ENCODE results near the gene SMIM17. TPM values are rescaled to one million over a fixed set of nuclear protein-coding genes. Genes with fewer than 3 reads are reported as not detected.

SMIM17 gene
- total RNA-seq, 1 donor from 2014 or later: not detected

DNA sequence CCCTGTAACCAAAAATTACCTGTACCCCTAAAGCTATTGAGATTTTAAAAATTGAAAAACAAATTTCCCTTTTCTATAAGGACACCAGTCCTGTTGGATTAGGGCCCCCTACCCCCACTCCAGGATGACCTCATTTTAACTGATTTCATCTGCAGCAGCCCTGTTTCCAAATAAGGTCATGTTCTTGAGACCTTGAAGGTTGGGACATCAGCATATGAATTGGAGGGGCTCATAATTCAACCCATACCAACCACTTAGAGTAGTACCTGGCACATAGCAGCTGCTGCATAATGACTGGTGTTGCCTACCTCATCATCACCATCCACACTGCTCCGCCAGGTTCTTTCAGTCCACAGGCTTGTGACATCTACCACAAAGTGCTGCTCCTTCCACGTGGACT lies 30.2 kb upstream of the SMIM17 start:
- Histone ChIP-seq H3K4me1 (peaks cover 7% of the 10 kb centered on the region), H3K4me3 (no peak overlapping the region), H3K9me3 (replicated peaks) (peaks cover 90% of the 10 kb centered on the region), H3K27ac (replicated peaks) (no peak overlapping the region), H3K27me3 (ENCODE audit: low read depth) (no peaks in the 10 kb centered on the region), H3K36me3 (peaks cover 68% of the 10 kb centered on the region)
- TF ChIP-seq, protein P1, sequence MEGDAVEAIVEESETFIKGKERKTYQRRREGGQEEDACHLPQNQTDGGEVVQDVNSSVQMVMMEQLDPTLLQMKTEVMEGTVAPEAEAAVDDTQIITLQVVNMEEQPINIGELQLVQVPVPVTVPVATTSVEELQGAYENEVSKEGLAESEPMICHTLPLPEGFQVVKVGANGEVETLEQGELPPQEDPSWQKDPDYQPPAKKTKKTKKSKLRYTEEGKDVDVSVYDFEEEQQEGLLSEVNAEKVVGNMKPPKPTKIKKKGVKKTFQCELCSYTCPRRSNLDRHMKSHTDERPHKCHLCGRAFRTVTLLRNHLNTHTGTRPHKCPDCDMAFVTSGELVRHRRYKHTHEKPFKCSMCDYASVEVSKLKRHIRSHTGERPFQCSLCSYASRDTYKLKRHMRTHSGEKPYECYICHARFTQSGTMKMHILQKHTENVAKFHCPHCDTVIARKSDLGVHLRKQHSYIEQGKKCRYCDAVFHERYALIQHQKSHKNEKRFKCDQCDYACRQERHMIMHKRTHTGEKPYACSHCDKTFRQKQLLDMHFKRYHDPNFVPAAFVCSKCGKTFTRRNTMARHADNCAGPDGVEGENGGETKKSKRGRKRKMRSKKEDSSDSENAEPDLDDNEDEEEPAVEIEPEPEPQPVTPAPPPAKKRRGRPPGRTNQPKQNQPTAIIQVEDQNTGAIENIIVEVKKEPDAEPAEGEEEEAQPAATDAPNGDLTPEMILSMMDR (IDR thresholded peaks at IDR 0.05; ENCODE audit: borderline replicate concordance): no peak
- intact Hi-C loops (cut with micrococcal nuclease): no loop called here
- DNase-seq: no peak

DNA sequence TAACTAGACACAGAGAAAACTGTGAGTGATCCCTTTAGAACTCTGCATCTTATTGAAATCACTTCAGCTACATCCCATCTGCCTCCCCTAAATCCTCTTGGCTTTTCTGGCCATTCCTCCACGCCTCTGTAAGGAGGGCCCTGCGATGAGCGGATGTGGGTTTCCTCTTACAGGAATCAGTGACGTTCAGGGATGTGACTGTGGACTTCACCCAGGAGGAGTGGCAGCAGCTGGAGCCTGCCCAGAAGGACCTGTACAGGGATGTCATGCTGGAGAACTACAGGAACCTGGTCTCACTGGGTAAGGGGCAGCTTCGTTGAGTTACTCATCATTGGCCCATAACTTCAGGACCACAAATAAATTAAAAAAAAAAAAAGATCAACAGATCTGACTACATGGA lies 29.3 kb upstream of the SMIM17 start:
- Histone ChIP-seq H3K36me3 (peaks cover 74% of the 10 kb centered on the region), H3K27ac (replicated peaks) (no peak overlapping the region), H3K9me3 (replicated peaks) (peaks cover 90% of the 10 kb centered on the region), H3K4me1 (peaks cover 5% of the 10 kb centered on the region), H3K4me3 (no peak overlapping the region), H3K27me3 (ENCODE audit: low read depth) (no peaks in the 10 kb centered on the region)
- TF ChIP-seq, protein P1 (IDR thresholded peaks at IDR 0.05; ENCODE audit: borderline replicate concordance): no peak
- intact Hi-C loops (cut with micrococcal nuclease): no loop called here
- DNase-seq: no peak

DNA sequence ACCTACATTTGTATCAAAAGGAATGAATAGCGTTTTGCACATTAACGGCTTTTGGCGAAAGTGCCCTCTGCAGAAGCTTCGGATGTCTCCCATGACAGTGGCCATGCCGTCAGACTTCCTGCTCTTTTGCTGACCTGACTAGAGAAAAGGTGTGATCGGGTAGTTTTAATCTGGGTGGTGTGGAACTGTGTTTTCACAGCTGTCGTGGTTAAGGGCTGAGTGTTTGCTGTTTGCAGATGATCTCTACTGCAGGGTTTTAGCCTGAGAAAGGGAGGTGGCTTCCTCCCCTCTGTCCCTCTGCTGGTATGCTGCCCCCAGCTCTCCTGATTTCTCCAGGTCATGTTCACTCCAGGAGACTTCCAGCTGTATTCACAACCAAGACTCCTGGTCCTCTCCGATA lies 25.4 kb upstream of the SMIM17 start:
- H3K4me3 ChIP-seq: no peak overlapping the region
- no peak for DNase-seq
- no peaks in the 10 kb centered on the region for H3K4me1 ChIP-seq
- no peak overlapping the region for H3K27ac ChIP-seq (replicated peaks)
- peaks cover 97% of the 10 kb centered on the region for H3K9me3 ChIP-seq (replicated peaks)
- TF ChIP-seq, protein P1 (IDR thresholded peaks at IDR 0.05; ENCODE audit: borderline replicate concordance): no peak
- H3K27me3 ChIP-seq (ENCODE audit: low read depth): no peaks in the 10 kb centered on the region
- H3K36me3 ChIP-seq: peaks cover 82% of the 10 kb centered on the region
- intact Hi-C loops (cut with micrococcal nuclease): no loop called here

DNA sequence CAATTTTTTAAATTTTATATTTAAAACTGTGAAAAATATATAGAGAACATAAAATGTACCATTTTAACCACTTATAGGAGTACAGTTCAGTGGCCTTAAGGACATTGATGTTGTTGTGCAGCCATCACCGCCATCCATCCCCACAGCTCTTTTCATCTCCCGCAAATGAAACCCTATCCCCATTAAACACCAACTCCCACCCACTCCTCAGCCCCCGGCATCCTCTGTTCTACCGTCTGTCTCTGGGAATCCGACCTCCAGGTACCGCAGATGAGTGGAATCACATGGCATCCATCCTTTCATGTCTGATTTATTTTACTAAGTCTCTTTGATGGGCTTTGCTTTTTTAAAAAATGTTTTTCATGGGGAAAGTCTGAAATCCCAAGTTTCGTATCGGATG lies 23.8 kb upstream of the SMIM17 start:
- H3K27me3 ChIP-seq (ENCODE audit: low read depth): no peaks in the 10 kb centered on the region
- no peak overlapping the region for H3K27ac ChIP-seq (replicated peaks)
- no peak overlapping the region for H3K4me3 ChIP-seq
- peaks cover 93% of the 10 kb centered on the region for H3K9me3 ChIP-seq (replicated peaks)
- no peaks in the 10 kb centered on the region for H3K4me1 ChIP-seq
- TF ChIP-seq, protein P1 (IDR thresholded peaks at IDR 0.05; ENCODE audit: borderline replicate concordance): no peak
- no peak for DNase-seq
- H3K36me3 ChIP-seq: peaks cover 82% of the 10 kb centered on the region
- intact Hi-C loops (cut with micrococcal nuclease): no loop called here

DNA sequence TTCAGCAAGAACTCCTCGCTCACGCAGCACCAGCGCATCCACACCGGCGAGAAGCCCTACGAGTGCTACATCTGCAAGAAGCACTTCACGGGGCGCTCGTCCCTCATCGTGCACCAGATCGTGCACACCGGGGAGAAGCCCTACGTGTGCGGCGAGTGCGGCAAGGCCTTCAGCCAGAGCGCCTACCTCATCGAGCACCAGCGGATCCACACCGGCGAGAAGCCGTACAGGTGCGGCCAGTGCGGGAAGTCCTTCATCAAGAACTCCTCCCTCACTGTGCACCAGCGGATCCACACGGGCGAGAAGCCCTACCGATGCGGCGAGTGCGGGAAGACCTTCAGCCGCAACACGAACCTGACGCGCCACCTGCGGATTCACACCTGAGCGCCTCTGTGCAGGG lies 20.6 kb upstream of the SMIM17 start:
- H3K27ac ChIP-seq (replicated peaks): no peak overlapping the region
- DNase-seq: no peak
- H3K27me3 ChIP-seq (ENCODE audit: low read depth): no peaks in the 10 kb centered on the region
- intact Hi-C loops (cut with micrococcal nuclease): no loop called here
- H3K36me3 ChIP-seq: peaks cover 81% of the 10 kb centered on the region
- no peak overlapping the region for H3K4me3 ChIP-seq
- no peaks in the 10 kb centered on the region for H3K4me1 ChIP-seq
- TF ChIP-seq, protein P1 (IDR thresholded peaks at IDR 0.05; ENCODE audit: borderline replicate concordance): no peak
- H3K9me3 ChIP-seq (replicated peaks): peaks cover 90% of the 10 kb centered on the region

DNA sequence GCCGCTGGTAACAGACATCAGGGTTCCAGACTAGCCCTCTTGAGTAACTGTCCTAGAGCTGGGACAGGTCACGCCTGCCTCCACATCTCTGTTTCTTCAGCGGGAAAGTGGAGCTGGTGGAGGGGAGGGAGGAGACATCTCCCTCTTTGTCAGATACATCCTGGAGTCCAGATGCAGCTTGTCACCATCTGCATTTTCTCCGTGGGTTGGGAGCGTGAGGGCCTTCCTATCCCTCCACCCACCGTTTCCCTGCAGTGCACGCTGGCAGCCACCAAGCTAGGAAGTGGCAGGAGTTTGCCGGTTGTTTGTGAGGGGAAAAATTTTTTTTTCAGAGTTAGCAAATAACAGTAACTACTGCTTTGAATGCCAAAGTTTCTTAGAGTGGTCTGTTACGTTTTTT lies 20.0 kb upstream of the SMIM17 start:
- Histone ChIP-seq H3K4me3 (no peak overlapping the region), H3K36me3 (peaks cover 76% of the 10 kb centered on the region), H3K27me3 (ENCODE audit: low read depth) (no peaks in the 10 kb centered on the region), H3K4me1 (no peaks in the 10 kb centered on the region), H3K27ac (replicated peaks) (no peak overlapping the region), H3K9me3 (replicated peaks) (peaks cover 92% of the 10 kb centered on the region)
- no peak for DNase-seq
- intact Hi-C loops (cut with micrococcal nuclease): no loop called here
- TF ChIP-seq, protein P1 (IDR thresholded peaks at IDR 0.05; ENCODE audit: borderline replicate concordance): no peak
